Pulmonary artery endothelial cell (primary cell): ENCODE results near the gene TGFBR3. TPM values are rescaled to one million over a fixed set of nuclear protein-coding genes. Genes with fewer than 3 reads are reported as not detected.

ENCODE experiments used
- DNase-seq: peaks from one replicate; pipeline ENCODE4 v3.0.0-alpha.2; 2011; ENCODE audit warnings: low read depth, low spot score
- total RNA-seq: library from RNA; depleted of rRNA; stranded (reverse); fragments of >200 nt; gene quantifications from 2 replicates; pipeline ENCODE4 v1.2.3, GENCODE V29; 2014

TGFBR3 gene
- total RNA-seq, 1 donor from 2014 or later, result 12.5 TPM

DNA sequence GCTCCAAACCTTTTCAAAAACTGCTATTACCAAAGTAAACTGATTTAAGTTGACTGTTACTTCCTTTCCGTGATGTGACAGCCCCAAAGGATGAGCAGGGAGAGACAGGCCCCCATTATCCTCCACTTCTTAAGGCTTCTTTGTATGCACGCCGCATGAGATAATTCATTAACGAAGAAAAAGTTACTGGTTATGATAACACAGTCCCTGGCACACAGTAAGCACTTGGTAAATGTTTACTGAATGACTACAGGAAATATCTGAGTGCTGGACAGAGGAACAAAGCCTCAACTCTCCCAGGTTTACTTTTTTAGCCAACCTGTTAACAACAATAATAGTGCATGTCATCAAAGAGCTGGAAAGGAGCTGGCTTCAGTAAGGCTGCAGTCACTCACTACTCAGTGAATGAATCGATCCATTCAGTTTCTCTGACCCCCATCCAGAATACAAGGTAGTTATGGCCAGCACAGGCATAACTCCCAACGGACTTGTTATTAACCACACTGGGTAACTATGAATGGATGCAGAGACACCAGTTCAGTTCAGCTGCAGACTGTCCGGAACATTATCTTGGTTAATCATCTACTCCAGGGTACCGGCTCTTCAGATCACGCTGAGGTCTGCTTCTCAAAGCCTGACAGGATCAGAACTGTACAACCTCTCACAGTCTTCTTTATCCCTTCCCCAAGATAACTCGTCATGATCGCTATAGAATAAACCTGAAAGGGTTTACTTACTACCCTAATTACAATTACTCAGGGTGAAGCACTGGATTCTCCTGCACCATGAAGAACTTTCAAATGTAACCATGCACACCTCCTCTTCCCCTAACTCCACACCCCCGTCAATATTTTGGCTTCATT lies 58.3 kb downstream of the TGFBR3 start:
- DNase-seq, result no peak

DNA sequence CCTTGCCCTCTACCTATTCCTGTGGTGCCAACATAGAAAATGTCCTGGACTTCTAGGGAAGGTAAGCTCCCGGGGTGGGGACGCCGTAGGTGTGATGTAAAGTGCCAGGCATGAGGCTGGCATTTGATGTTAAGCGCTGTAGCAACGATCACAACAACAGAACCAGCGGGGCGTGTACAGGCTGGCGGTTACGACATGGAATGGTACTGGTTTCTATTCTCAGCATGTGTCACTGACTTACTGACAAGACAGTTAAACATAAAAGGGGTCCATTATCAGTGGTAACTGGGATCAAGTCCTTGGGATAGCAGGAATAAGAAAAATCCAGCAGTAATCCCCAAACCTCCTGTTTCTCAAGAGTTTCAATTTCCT lies 58.9 kb downstream of the TGFBR3 start:
- DNase-seq, result no peak

DNA sequence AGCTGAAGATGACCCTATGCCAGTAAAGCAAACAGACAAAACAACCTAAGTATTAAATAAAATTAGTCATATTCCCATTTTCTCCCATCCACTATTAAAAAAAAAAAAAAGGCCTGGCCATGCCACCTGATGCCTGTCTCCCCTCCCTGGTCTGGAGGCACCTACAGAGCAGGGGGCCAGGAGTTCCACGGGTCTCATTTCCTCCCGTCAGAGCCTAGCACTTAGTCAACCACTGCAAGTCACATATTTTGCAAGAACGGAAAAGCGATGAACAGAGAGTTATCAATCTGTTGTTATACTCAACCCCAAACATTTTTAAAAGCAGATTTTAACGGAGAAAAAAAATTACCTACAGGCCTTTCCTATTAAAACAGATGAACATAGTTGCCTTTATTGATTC lies 59.3 kb downstream of the TGFBR3 start:
- DNase-seq, result no peak

DNA sequence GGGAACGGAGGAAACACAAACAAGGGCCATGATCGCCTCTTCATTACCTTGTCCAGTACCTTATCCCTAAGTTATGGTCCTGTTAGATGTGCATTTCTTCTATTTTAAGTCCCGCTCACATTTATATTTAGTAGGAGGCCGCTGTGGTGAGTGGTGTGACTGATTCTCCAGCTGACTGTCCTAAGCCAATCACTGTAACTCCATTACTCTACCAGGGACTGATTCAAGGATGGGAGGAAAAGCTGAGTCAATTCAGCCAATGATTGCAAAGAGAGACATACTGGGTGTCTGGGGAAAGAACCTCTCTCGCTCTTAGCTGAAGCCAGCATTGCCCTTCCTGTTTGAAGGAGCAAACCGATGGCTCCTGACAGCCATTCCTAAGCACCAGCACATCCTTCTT lies 59.7 kb downstream of the TGFBR3 start:
- DNase-seq, result no peak

DNA sequence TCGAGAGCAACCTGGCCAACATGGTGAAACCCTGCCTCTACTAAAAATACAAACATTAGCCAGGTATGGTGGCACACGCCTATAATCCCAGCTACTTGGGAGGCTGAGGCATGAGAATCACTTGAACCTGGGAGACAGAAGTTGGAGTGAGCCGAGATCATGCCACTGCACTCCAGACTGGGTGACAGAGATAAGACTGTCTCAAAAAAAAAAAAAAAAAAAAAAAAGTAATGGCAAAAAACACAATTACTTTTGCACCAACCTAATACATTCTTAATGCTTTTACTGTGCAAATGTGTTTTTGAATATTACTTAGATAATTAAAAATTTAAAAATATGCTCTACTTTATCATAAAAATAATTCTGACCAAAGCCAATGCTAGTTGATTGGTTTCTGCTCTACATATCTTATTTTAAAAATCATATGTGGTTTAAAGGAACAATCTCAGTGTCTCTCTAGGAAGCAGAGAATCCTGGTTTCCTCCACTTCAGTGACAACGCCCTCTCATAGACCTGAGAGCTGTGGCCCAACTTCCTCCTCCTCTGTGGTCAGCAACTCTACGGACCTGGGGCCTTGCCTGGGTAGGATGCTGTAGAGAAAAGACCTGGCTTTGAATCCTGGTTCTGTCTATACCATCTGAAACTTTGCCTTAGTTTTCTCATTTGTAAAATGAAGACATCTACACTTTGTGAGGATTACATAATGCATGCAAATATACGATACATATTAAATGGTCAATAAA lies 64.7 kb downstream of the TGFBR3 start:
- DNase-seq, result no peak

DNA sequence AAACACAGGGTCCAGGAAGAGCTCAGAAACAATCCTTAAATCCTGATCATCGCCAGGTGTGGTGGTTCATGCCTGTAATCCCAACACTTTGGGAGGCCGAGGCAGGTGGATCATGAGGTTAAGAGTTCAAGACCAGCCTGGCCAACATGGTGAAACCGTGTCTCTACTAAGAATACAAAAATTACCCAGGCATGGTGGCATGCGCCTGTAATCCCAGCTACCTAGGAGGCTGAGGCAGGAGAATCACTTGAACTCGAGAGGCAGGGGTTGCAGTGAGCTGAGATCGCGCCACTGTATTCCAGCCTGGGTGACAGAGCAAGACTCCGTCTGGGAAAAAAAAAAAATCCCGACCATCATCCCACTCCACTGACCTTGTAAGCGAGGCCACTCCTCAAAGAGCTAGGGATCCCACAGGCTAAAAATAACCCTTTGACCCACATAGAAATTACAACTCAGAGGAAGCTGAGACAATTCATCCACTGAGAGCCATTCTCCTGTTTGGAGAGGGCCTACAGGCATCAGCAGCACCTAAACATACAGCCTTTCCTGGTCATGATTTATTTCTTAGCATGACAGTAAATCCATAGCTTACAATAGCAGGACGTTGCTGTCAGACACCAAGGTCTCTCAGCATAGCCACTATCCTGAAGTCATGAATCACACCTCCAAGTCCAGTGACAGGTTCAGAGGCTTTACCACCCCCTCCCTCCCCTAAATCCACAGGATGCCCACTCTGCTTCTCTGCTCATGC lies 66.7 kb downstream of the TGFBR3 start:
- DNase-seq, result no peak

DNA sequence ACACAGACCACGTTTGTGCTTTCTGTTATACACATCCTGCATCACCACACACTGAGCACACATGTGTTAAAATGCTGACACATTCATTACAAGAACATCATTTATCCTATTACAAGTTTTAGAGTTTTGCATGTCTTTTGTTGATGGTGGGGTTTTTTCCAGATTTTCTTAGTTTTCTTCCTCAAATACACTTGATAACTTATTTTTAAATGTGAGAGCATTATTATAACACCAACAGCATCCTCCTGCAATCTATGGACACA lies 67.3 kb downstream of the TGFBR3 start:
- DNase-seq, result no peak

DNA sequence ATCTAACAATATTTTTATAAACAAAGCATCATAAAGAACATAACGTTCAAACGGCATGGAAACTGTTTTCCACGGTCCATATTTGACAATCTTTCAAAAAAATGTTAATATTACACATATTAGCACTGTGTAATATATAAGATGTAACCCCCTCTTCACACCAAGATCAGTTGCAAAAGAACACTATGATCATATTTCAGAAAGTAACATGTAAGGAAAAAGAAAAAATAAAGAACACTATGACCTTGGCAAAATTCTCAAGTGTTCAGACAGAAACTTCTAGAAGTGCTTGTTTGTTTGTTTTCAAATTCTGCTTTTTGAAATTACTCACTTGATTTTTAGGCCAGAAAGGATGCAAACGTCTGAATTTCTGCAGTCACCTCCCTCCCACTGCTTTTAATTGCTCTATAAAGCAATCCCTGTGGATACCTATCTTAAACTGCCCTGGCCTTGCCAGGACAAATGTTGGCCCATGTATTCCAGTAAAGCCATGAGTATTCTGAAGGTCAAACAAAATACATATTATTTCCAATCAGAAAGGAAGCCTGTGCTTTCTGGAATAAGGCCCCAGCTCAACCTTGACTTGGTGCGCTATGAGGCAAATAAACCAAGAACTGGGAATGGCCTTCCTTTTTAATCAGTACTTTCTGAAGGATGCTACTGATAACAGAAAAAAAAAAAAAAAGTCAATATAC lies 68.6 kb downstream of the TGFBR3 start:
- no peak for DNase-seq

DNA sequence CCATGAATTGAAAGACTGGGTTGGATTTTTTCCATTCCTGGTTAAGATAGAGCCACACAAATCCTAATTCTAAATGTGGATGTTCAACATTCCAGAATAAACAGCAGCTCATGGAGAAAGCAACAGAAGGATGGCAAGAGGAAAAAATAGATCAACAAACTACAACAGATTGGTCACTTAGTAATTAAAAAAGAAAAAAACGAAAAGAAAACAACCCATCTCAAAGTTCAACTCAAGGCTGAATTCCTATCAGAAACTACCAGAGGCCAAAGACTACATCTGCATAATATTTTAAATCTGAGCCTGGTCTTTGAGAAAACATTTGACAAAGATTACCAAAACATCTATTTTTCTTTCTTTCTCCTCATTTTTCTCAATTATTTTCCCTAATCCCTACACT lies 69.9 kb downstream of the TGFBR3 start:
- DNase-seq, result no peak

DNA sequence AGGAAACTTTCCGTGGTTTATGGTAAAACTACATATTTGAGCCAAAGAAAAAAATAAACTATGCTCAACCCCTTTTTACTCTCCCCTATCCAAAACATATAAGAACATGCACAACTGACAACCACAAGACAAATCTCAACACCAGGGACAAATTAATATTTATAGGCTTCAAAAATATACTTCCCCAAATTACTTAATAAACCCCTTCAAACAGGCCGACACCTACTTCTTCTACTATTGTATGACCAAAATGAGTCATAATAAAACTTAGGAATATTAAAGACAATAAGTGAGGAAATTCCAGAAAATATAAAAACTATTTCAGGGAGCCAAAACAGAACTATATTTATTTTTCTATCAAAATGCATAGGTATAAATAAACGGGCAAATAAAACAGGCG lies 71.5 kb downstream of the TGFBR3 start:
- no peak for DNase-seq

DNA sequence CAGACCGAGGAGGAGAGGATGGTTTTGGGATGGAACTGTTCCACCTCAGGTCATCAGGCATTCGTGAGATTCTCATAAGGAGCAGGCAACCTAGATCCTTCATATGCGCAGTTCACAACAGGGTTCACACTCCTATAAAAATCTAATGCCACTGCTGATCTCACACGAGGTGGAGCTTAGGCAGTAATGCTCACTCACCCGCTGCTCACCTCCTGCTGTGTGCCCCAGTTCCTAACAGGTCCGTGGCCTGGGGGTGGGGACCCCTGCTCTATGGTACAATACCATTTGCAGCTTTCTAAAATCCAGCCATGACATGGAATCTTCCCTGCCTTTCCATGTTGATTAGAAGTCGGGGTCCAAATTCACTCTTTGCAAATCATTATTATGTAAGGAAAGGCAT lies 72.1 kb downstream of the TGFBR3 start:
- DNase-seq, result no peak

DNA sequence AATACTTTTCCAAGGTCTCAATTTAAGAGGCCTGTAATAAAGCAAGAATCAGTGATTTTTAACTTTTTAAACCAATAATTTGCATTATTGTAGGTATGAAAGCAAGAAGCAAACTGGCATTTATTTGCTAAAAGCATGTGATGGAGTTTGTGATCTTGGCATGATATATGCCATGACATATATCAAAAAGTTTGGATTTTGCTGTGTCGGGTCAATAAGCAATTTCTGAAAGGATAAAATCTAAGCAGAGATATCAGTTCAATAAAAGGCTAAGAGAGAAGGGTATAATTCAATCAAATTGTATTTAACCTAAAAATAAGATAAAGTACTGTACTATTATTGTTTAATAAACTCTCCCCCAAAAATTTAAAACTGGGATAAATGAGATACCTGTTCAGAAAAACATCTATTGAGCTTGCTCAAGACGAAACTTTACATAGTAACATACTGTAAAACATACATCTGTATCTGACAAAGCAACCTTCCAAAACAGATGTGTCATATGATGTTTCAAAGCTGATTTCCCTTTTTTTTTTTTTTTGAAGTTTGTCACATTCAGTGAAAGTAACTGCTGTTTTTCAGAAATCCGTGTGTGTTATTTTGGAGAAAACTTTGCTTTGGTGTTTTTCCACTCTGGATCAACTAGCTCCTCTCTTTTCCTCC lies 74.5 kb downstream of the TGFBR3 start:
- no peak for DNase-seq

DNA sequence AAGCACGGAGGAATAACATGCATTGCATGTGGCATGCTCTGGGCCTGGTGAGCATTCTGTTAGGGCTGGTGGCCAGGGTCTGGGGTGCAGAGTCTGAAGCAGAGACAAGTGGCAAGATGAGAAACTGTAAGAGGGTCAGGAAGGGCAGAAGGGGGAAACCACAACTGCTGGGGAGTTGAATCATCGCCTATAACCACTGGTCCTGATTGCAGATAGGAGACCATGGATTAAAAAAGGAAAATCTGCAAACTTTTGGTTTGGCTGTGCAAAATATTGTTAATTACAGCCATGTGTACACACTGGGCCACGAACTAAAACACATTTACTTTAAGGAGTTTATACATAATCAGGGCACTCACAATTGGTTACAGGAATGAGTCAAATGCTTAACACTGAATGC lies 76.6 kb downstream of the TGFBR3 start:
- no peak for DNase-seq

DNA sequence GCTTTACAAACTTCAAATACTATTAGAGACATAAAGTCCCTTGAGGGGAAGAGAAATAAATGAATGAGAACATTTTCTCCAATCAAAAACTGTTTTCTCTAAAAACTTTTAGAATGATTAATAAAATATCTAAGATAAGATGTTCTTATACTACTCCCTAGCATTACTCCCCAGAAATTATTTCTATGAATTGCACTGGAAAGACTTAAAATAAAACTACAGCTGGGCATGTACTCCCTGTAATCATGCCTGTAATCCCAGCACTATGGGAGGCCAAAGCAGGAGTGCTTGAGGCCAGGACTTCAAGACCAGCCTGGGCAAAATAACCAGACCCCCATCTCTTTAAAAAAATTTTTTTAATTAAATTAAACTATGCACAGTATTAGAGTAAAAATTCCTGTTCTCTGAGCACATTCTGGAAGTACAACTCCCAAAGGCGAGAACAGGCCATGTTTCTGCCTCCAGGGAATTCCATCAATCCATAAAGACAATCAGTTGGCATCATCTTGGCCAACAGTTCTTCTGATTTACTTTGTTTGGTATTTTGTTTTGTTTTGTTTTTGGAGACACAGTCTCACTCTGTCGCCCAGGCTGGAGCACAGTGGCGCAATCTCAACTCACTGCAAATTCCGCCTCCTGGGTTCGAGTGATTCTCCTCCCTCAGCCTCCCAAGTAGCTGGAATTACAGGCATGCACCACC lies 77.9 kb downstream of the TGFBR3 start:
- DNase-seq, result no peak

DNA sequence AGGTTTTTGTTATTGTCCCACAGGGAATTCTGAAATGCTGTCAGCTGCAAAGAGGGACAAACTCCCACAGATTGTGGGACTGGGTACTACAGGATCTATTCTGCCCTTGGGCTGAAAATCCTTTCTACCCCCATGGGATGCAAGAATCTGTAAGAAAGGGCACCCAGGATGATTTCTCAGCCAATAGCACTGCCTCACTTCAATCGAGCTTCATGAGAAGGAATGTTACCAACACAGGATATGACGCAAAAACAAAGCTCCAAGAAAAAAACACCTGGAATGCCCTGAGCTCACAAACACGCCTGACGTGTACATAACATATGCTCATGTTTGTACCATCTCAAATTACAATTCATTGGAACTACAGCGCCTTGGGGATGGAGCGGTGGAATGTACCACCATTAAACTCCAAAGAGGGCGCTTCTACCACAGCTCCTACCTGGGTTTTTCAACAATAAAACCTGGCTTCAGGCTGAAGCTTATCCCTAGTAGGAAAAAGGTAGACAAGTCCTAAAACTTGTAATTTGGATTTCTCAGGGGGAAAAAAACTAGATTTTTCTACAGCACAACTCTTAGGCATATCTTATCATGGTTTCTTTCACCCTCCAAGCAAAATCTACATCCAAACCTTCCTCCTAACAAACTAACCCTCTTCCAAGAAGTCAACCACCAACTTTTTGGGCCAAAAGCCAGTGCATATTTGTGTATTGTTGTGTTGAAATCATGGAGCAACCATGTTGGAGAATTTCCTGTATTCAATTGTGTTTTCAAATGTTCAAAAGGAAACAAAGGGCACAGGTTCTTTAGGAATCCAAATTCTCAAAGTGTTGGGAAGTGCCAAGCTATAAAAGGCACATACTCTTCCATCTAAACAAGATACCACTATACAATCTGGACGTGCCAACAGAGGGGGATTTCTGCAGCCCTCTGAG lies 78.9 kb downstream of the TGFBR3 start:
- DNase-seq, result peak; percentile 82

DNA sequence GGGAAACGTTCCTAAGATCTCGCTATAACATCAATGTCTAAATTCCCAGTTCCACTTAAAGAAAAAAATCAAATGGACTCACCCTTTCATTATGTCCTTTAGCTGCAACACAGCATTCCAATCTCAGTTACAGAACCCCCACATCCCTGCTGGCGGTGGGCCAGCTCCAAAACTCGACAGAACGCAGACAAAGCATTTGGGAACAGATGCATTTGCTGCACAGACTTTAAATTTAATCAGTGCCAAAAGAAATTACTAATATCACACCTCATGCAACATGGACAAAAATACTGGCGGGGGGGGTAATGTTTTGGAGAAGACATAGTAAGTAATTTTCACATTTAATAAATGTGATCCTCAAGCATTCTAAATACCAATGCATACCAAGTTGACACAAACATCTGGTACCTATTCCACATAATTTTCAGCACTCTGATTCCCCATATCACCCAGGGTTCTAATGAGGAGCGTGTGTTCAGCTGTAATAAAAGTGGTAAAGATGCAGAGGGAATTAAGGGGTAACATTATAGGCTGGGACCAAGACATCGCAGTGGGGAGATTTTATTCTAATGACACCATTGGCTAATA lies 79.7 kb downstream of the TGFBR3 start:
- DNase-seq, result no peak

DNA sequence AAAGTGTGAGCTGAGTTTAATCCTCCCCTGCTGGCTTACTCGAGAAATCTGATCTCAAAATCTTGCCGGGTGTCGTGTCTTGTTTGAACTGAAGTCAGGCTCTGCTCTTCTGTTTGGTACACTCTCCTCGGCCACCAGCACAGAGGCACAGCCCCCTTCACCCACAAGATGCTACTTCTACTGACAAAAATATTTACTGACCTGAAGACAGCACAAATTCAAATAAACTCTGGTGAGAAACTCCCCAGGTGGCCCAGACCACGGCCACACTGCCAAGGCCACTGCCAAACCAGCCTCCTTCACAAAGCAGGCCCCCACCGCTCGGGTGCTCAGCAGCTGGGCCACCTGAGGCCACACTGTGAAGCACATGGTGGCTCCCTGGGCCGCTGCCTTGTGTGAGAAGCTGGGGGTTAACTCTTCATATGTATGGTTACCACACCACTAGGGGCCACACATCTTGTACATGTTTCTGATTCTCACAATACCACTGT lies 80.6 kb downstream of the TGFBR3 start:
- no peak for DNase-seq

DNA sequence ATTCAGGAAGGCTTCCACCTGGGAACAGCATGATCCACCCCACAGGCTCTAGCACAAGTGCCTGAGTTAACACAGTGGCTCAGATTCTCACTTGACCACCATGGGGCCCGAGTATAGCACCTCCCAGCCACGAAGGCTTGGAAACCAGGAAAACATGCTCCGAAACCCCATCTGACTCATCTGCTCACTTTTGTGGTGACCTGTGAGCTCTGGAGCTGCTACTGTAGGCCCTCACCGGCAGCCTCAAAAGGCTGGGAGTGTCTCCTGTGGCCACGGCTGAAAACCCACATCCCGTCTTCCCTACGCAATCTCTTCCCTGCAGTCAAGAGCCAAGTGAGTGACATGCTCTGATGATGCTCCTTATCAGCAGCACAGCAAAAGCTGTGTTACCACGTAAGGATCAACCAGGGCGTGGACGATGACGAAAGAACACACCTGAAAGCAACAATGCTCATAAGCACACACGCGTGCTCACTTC lies 81.4 kb downstream of the TGFBR3 start:
- no peak for DNase-seq
